NCI-H446 treated with DMSO at 0.1 percent for 48 hours (cell line): ENCODE data around the gene OR10J5.
"Not testable (repeated sequence)": the region's sequence is repeated elsewhere in the genome, so short reads cannot be mapped to it uniquely, and the experiment has no call there.

Experiments used
- DNase-seq: peaks from one replicate; lab custom pipeline; 2025; lab: John Stamatoyannopoulos, UW

OR10J5 gene, protein sequence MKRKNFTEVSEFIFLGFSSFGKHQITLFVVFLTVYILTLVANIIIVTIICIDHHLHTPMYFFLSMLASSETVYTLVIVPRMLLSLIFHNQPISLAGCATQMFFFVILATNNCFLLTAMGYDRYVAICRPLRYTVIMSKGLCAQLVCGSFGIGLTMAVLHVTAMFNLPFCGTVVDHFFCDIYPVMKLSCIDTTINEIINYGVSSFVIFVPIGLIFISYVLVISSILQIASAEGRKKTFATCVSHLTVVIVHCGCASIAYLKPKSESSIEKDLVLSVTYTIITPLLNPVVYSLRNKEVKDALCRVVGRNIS

DNA sequence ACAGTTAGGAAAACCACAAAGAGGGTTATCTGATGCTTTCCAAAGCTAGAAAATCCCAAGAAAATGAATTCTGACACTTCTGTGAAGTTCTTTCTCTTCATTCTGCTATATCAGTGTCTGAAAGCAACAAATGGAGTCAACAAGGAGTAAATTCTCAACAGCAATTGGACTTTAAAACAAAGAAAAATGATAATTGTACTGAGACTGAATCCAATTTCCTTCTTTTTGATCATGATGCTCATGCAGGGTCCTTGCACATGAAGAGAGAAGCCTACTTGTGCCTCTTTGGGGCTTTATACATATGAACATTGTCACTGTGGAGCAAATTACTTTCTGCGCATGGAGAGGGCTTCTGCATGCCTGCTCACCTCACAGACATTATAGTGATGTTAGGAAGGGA lies at the start of gene OR10J5:
Gene OR10J5, minus strand, starts transcription at position 101 of the 400 bp plus-strand sequence. Its CDS starts 0 bp downstream, at position 101.
- no peak for DNase-seq

GRCh38 chr1:159584536-159584935 lies 48.7 kb upstream of the OR10J5 start:
- no peak for DNase-seq

- no peak for DNase-seq
Measured at GRCh38 chr1:159581422-159581821, 45.6 kb upstream of the OR10J5 start.

DNA sequence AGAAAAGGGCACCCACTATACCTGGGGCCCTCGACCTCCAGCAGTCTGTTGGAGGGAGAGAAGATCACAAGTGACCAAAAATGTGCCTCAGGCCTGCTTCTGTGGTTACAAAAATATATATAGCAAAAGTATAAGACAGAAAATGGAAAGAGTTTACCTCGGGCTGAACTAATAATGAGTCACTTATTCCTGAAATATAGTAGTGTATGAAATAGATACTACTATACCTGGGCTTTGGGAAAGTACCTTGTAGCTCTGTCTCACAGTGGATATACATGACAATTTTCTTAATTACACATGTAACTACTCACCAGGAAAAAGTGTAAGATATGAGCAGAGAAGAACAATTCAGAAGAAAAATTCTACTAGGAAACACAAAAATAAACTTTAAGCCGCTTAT lies 44.5 kb upstream of the OR10J5 start:
- no peak for DNase-seq

DNA sequence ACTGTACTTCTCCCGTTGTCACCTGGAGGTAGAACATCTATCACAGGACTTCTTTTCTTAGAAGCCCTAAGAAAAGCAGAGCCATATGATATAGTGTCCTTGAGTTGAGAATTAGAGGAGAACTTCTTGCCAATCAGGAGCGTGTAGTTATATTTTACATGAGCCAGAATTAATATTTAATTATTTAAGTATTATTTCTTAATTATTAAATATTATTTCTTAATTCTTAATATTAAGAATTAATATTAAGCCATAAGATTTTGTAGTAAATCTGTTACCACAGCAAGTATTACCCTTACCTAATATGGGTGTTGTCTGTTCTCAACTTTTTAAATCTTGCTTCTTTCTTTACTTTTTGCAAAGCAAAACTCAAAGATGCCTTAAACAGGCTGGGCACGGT lies 41.6 kb upstream of the OR10J5 start:
- no peak for DNase-seq

- no peak for DNase-seq
Measured at GRCh38 chr1:159562680-159563079, 26.9 kb upstream of the OR10J5 start.

GRCh38 chr1:159561497-159561896 lies 25.7 kb upstream of the OR10J5 start:
- DNase-seq: no peak

GRCh38 chr1:159560599-159560998 lies 24.8 kb upstream of the OR10J5 start:
- no peak for DNase-seq

DNA sequence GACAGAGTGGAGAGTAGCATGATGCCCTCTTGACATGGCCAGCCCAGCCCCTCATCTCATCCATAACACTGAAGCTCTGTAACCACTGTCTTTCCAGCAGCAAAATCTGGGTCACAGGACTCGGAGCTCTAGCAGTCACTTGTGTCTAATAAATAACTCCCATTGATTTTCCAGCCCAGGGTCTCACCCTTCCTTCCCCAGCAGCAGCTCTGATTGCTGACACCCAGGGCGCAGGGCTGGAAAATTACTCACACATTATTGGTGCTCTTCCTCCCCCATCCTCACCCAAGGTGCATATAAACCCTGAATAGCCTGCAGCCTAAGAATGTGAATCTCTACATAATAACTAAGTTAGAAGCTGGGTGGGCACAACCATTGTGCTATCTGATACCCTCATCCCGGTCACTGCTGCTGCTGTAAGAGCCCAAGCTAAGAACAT lies 21.1 kb upstream of the OR10J5 start:
- no peak for DNase-seq

GRCh38 chr1:159554696-159555095 lies 18.9 kb upstream of the OR10J5 start:
- no peak for DNase-seq

DNA sequence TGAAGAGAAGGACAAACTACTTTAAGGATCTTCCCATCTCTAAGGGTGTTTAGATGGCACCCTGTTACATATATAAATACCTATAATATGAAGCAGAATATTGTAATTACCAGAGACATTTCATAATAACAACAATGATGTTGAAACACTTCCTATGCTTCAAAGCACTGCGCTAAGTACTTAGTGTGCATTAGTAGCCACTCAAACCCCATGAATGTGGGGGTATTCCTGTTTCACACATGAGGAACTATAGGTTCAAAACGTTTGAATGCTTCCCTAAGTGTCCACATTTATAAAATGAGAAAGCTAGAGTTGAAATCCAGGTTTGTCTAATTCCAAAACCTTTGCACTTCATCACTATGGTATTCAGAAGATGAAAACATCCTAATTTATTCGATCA lies 18.5 kb upstream of the OR10J5 start:
- DNase-seq: no peak

DNA sequence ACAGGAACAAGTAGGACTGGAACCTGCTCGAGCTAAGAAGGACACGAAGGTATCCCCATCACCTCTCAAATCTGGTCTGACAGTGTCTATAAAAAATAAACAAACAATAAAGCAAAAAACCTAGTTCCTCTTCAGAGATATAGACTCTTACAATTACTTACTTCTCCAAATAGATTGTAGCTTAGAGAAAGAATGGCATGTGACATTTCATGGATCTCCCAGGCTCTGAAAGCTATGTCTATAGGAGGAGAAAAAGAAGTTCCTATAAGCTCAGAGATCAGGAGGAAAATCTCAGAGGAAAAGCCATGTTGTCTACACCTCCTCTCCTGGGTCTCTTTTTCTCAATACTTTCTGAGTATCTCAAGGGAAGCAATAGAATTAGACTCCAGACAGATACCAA lies 12.3 kb upstream of the OR10J5 start:
- DNase-seq: no peak

DNA sequence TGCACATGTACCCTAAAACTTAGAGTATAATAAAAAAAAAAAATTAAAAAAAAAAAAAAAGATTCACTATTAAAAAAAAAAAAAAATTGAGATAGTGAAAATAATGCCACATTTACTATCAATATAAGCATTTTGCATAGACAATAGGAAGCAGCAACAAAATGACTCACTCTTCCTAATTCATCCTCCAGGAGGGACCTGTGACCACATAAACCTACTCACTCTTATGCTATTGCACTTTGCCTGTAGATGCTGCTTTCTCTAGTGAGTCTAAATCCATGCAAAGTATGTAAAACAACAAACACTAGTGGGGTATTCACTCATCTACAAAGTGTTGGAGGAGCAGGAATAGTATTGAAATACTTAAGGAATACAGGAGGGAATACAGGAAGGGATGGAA lies 2.9 kb downstream of the OR10J5 start:
- no peak for DNase-seq

- not testable (repeated sequence) for DNase-seq
Measured at GRCh38 chr1:159524792-159525191, 11.0 kb downstream of the OR10J5 start.

- no peak for DNase-seq
Measured at GRCh38 chr1:159510229-159510541, 25.6 kb downstream of the OR10J5 start.

DNA sequence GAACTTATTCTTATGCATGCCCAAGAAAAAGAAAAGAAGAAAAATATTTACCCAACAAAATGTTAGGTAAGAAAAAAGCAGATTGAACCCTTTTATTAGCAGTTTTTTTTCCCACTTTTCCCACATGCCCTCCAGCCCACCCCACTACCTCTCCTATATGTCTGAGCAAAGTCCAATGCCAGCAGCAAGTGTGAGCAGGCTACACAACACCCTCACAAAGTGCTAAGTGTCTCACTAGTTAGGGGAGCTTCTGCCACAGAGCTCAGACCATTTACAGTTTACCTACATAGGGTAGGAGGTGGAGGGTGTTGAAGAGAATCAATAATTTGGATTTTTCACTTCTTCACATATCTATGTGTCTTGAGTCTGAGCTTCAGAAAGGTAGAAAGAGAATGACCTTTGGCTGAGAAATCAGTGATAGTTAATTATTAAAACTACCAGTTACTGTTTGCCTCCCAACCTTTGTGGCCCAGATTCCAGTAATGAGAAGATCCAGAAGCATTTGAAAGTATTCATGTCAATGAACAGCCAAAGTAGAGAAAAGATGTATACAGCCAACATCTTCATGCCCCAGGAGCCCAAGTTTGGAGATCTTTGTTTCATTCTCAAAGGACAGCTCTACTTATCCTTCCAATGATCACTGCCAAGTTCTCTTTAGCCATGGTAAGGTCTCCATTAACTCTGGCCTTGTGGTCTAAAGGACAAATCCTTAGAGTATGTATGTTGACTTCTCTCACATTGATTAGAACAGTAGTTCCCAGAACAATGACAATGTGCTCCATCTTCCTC lies 26.2 kb downstream of the OR10J5 start:
- no peak for DNase-seq

- DNase-seq: no peak
Measured at GRCh38 chr1:159508951-159509350, 26.9 kb downstream of the OR10J5 start.

DNA sequence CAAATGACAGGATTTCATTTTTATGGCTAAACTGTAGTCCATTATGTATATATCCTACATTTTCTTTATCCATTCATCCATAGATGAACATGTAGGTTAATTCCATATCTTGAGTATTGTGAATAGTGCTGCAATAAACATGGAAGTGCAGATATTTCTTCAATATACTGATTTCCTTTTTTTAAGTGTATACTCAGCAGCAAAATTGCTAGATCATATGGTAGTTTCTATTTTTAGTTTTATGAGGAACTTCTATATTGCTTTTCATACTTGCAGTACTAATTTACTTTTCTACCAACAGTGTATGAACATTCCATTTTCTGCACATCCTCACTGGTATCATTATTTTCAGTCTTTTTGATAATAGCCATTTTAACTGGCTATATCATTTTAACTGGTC lies 30.1 kb downstream of the OR10J5 start:
- DNase-seq: no peak

DNA sequence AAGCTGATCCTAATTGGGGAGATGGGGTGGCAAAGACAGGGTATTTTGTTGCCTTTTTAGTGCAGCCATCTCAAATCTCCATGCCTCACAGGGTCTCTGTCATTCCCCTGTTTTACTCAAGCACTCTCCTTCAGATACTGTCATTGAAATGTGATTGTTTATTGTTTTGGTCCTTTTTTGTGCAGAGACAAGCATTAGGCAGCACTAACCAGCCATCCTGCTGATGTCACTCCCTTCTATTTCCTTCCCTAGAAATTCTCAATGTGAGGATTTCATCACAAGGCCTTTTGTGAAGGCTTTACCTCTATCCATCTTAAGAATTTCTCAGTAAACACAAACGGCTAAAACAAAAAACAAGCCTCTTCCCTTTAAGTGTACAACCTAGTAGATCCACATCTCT lies 34.7 kb downstream of the OR10J5 start:
- DNase-seq: no peak

- not testable (repeated sequence) for DNase-seq
Measured at GRCh38 chr1:159494513-159495210, 41.1 kb downstream of the OR10J5 start.

- DNase-seq: no peak
Measured at GRCh38 chr1:159493354-159493753, 42.5 kb downstream of the OR10J5 start.

DNA sequence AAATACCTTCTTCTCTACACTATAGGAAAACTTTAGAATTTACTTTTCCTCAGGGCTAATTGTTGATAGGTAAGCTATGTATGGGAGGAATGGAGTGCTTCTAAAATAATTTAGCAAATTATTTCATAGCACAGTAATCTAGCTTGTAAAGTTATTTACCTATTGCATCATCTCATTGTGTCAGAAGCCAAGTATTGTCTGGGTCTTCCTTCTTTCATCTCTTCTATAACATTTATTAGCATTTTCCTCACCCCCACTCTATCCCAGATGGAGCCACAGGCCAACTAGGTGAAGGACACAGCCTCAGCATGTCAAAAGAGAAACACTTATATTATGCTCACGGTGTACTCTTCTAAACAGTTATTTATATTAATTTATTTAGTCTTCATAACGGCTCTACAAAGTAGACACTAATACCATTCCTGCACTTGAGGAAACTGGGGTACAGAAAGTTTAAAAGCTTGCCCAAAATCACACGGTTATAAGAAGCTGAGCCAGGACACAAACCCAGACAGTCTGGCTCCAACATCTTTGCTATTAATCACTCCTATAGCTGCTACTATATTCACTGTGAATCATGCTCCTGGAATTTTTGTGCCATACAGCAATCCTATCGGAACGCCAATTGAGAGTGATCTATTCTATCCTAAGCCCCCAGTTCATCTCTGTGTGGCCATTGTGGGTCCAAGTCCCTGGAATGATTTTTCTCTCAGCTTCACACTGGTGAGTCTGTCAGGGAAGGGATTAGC lies 43.1 kb downstream of the OR10J5 start:
- no peak for DNase-seq
